Lower leg skin (tissue), 4 donors: ENCODE measurements around the gene INIP. TPM values are rescaled to one million over a fixed set of nuclear protein-coding genes. Genes with fewer than 3 reads are reported as not detected.
"Not testable (repeated sequence)": the region's sequence is repeated elsewhere in the genome, so short reads cannot be mapped to it uniquely, and the experiment has no call there.

ENCODE experiments used
- DNase-seq, 2 donors: peaks; one replicate each; pipeline ENCODE4 v3.0.0-alpha.2; 2019; ENCODE audit warnings: low spot score in 2 of 2
- H3K4me3 ChIP-seq: fragments of 200-600 bp; sonication (generic); 2 replicates; pipeline ENCODE4 v1.5.1; 2017; ENCODE audit warnings: mild to moderate bottlenecking, low read depth; ENCODE audit not compliant: poor library complexity, severe bottlenecking
- POLR2A ChIP-seq, 2 donors: fragments of 450-650 bp; IDR thresholded peaks; one replicate each; pipeline ENCODE4 v1.6.1; 2016 to 2017; ENCODE audit warnings: antibody characterized with exemption in 2 of 2, mild to moderate bottlenecking in 1 of 2, moderate library complexity in 1 of 2
- WGBS, 2 donors: methylation state at CpG; one replicate each; pipeline ENCODE4 v1.1.5; 2018; 5-methylcytosine and 5-hydroxymethylcytosine counted together
- intact Hi-C: fragments of 100-400 bp; cut with DNase I; formaldehyde crosslinking; loops from one replicate; pipeline ENCODE4 v1.15.0; 2023; ENCODE audit warnings: low total_unique reads
- total RNA-seq, 4 donors: library from RNA; depleted of rRNA; stranded (reverse); fragments of >200 nt; gene quantifications; one replicate each; pipeline ENCODE4 v1.1.0, GENCODE V29; 2016
- TF ChIP-seq, protein P1 (sequence below), 3 donors: fragments of 450-650 bp; IDR thresholded peaks; one replicate each; pipeline ENCODE4 v1.5.1; 2016; ENCODE audit warnings: antibody characterized with exemption in 3 of 3, mild to moderate bottlenecking in 3 of 3, moderate library complexity in 2 of 3

INIP gene
- total RNA-seq, 4 donors from 2014 or later, result 12.5 to 20.0 (median 16.6) TPM

DNA sequence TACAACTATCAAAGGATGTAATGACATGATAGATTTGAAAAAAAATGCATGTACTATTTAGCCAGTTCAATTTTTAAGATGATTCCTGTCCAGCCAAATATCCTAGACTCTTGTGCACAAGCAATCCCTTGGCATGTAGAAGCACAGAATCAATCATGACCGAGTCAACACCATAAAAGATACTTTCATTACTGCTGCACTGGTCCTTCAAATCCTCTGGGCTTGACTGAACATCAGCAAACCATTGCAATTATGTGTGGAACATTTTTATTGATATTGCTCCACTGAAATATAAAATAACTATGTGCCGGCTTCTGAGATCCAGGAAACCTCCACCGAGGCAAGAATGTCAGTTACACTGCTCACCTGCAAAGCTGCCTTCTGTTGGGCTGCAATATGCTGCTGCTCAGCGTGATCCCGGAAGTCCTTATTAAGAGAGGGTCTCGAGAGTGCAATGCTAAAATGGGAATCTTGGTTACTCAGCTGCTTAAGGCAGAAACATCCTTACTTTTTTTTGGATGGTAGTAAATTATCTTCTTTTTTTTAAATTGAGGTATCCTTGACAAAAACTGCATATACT, 28.7 kb downstream of the INIP start:
- DNase-seq, result no peak
- whole genome bisulfite sequencing, 2 donors, result 85 to 93% methylated on average over 6 of the region's 6 CpGs
- intact Hi-C loops, result no loop called here
- no peak overlapping the region for H3K4me3 ChIP-seq
- TF ChIP-seq POLR2A (IDR thresholded peaks at IDR 0.05), result no peak
- TF ChIP-seq, protein P1, sequence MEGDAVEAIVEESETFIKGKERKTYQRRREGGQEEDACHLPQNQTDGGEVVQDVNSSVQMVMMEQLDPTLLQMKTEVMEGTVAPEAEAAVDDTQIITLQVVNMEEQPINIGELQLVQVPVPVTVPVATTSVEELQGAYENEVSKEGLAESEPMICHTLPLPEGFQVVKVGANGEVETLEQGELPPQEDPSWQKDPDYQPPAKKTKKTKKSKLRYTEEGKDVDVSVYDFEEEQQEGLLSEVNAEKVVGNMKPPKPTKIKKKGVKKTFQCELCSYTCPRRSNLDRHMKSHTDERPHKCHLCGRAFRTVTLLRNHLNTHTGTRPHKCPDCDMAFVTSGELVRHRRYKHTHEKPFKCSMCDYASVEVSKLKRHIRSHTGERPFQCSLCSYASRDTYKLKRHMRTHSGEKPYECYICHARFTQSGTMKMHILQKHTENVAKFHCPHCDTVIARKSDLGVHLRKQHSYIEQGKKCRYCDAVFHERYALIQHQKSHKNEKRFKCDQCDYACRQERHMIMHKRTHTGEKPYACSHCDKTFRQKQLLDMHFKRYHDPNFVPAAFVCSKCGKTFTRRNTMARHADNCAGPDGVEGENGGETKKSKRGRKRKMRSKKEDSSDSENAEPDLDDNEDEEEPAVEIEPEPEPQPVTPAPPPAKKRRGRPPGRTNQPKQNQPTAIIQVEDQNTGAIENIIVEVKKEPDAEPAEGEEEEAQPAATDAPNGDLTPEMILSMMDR (IDR thresholded peaks at IDR 0.05), result no peak

DNA sequence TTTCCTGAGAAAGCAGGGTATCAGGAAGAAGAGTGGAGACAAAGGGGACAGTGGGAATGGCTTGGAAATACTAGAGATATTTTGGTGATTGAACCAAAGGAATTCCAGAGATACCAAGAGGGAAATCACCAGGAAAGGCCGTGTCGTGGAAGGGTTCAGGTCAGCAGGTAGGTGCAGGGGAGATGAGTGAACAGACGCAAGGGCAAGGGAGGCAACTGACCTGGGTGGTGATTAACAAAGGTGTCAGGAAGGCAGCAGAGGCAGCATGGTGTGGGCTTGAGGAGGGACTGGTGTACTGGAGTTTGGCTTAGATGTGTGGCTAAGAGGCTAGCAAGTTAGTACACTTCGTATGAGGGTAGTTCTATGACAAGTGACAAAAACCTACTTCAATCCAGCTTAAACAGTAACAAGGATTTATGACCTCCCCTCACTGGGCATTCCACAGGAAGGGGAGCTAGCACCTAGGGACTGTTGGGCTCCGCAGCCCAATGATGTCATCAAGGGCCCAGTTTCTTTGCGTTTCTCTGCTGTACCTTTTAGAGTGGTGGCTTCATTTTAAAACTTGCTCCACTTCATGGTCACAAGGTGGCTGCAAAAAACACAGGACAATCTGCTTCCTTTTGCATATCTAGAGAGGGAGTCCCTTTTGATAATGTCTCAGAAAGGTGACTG, 37.0 kb downstream of the INIP start:
- no peak for TF ChIP-seq POLR2A (IDR thresholded peaks at IDR 0.05)
- TF ChIP-seq, protein P1 (IDR thresholded peaks at IDR 0.05), result no peak
- 88% methylated on average over 6 of the region's 6 CpGs for WGBS, 2 donors
- no peak overlapping the region for H3K4me3 ChIP-seq
- intact Hi-C loops, result no loop called here
- no peak for DNase-seq

DNA sequence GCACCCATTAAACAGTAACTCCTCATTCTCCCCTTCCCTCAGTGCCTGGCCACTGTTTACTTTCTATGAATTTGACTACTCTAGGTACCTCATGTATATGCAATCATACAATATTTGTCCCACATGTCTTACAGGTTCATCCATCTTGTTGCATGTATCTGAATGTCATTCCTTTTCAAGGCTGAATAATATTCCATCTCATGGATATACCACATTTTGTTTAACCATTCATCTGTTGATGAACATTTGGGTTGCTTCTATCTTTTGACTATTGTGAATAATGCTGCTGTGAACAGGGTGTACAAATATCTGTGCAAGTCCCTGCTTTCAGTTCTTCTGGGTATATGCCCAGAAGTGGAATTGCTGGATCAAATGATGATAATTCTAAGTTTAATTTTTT, 40.9 kb downstream of the INIP start:
- TF ChIP-seq POLR2A (IDR thresholded peaks at IDR 0.05), result no peak
- TF ChIP-seq, protein P1 (IDR thresholded peaks at IDR 0.05), result no peak
- DNase-seq, result no peak
- intact Hi-C loops, result loop anchor here (1.0 kb wide), 1 partner anchor 13 kb away; no protein-coding TSS in a partner anchor
- H3K4me3 ChIP-seq, result no peak overlapping the region

DNA sequence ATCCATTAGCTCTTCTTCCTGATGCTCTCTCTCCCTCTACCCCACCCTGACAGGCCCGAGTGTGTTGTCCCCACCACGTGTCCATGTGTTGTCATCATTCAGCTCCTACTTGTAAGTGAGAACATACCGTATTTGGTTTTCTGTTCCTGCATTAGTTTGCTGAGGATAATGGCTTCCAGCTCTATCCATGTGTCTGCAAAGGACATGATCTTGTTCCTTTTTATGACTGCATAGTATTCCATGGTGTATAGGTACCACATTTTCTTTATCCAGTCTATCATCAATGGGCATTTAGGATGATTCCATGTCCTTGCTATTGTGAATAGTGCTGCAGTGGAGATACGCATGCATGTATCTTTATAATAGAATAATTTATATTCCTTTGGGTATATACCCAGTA, 44.7 kb downstream of the INIP start:
- DNase-seq, H3K4me3 ChIP-seq, intact Hi-C loops: not testable (repeated sequence)
- 94% methylated on average over 4 of the region's 4 CpGs for WGBS, 2 donors

DNA sequence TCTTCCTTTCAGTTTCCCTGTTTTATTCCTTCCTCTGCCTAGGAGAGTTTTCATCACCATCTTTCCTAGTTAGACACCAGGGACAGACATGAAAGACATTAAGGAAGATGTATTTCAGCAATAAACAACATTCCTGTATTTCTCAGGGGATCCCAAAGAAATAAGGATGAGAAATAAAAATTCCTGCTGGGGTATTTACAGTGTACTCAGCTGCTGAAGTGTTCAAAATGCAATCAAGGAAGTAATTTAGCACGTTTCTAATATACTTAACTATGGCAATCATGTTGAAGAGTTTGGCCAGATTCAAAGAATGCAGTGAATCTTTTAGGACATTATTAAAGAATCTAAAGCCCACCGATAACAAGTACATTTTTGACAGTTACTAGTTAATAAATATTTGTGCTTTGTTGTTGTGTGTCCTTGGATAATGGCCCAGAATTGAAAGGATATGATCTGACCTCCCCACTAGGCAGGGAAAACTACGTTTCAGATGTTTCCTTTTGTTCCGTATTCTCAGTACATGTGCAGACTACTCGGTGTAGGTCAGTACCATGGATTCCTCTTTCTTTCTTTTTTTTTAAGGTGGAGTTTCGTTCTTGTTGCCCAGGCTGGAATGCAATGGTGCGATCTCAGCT, 46.8 kb downstream of the INIP start:
- 67 to 70% methylated on average over 7 of the region's 7 CpGs for WGBS, 2 donors
- TF ChIP-seq POLR2A (IDR thresholded peaks at IDR 0.05), result no peak
- TF ChIP-seq, protein P1 (IDR thresholded peaks at IDR 0.05), result no peak
- no peak for DNase-seq
- intact Hi-C loops, result no loop called here
- H3K4me3 ChIP-seq, result no peak overlapping the region

DNA sequence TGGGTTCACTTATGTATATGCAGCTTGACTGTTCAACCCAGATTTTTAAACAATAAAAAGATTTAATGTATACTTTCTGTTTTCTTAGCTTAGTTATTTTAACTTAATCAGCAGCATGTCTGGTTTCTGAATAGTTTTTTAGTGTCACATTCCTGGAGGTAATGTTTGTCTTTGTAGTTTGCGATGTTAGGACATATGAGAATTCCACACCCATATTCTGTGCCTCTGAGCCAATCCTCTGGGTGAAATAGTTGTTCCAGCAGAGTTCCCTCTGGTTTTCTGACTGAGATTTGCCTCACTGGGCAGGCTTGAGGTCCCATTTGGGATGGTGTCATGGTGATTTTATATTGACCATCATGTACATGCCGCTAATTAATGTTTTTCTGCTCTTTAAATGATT, 48.6 kb downstream of the INIP start:
- TF ChIP-seq, protein P1 (IDR thresholded peaks at IDR 0.05), result no peak
- TF ChIP-seq POLR2A (IDR thresholded peaks at IDR 0.05), result no peak
- no peak for DNase-seq
- no peak overlapping the region for H3K4me3 ChIP-seq
- 83% methylated on average over 2 of the region's 2 CpGs for WGBS, 2 donors
- intact Hi-C loops, result no loop called here
